Hepatocyte (in vitro differentiated cells): ENCODE data around the gene STARD9.

Experiments
- EZH2 ChIP-seq: fragments of 200-600 bp; sonication (generic); IDR thresholded peaks from 2 replicates; pipeline ENCODE4 v1.6.1; 2016; ENCODE audit warnings: antibody characterized with exemption, mild to moderate bottlenecking, borderline replicate concordance
- EZH2phosphoT487 ChIP-seq: fragments of 200-600 bp; sonication (generic); IDR thresholded peaks from one replicate; pipeline ENCODE4 v1.6.1; 2018; ENCODE audit warnings: antibody characterized with exemption, mild to moderate bottlenecking, low read depth, moderate library complexity; ENCODE audit not compliant: unreplicated experiment, severe bottlenecking
- TF ChIP-seq, protein P1 (sequence below): fragments of 200-600 bp; sonication (generic); IDR thresholded peaks from 2 replicates; pipeline ENCODE4 v1.5.1; 2016; ENCODE audit warnings: antibody characterized with exemption, mild to moderate bottlenecking; ENCODE audit not compliant: poor library complexity

DNA sequence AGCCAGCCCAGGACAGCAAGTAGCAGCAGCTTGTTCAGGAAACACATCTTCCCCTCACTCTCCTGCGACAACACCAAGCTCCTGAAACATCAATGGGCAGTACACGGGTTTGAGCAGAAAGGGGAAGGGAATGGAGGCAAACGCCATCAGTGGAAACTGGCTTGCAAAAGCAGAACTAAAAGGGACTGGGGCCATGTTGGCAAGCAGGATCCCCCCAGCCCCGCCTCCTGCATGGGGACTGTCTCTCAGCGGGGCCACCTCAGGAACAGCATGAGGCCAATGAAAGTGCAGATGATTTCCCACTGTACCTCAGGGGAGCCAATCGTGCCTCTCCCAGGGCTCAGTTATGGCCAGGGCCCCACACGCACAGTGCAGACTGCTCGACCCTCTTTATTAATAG lies 154.7 kb downstream of the STARD9 start:
- TF ChIP-seq EZH2 = no peak
- TF ChIP-seq, protein P1, sequence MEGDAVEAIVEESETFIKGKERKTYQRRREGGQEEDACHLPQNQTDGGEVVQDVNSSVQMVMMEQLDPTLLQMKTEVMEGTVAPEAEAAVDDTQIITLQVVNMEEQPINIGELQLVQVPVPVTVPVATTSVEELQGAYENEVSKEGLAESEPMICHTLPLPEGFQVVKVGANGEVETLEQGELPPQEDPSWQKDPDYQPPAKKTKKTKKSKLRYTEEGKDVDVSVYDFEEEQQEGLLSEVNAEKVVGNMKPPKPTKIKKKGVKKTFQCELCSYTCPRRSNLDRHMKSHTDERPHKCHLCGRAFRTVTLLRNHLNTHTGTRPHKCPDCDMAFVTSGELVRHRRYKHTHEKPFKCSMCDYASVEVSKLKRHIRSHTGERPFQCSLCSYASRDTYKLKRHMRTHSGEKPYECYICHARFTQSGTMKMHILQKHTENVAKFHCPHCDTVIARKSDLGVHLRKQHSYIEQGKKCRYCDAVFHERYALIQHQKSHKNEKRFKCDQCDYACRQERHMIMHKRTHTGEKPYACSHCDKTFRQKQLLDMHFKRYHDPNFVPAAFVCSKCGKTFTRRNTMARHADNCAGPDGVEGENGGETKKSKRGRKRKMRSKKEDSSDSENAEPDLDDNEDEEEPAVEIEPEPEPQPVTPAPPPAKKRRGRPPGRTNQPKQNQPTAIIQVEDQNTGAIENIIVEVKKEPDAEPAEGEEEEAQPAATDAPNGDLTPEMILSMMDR = no peak
- TF ChIP-seq EZH2phosphoT487 = no peak
